Osteocyte (in vitro differentiated cells): ENCODE data around the gene TMED1. TPM values are rescaled to one million over a fixed set of nuclear protein-coding genes. Genes with fewer than 3 reads are reported as not detected.

Experiments used
- DNase-seq: peaks from one replicate; pipeline ENCODE4 v3.0.0; 2021; ENCODE audit warnings: mixed read lengths; ENCODE audit not compliant: unreplicated experiment; ENCODE audit errors: extremely low spot score
- H3K27ac Mint-ChIP-seq: one replicate; pipeline ENCODE4 v1.8.0; 2021; ENCODE audit warnings: mild to moderate bottlenecking, mixed read lengths; ENCODE audit not compliant: unreplicated experiment
- H3K27me3 Mint-ChIP-seq: one replicate; pipeline ENCODE4 v1.8.0; 2021; ENCODE audit warnings: mixed read lengths; ENCODE audit not compliant: unreplicated experiment
- H3K36me3 Mint-ChIP-seq: one replicate; pipeline ENCODE4 v1.8.0; 2021; ENCODE audit warnings: mixed read lengths; ENCODE audit not compliant: unreplicated experiment
- H3K4me1 Mint-ChIP-seq: one replicate; pipeline ENCODE4 v1.8.0; 2021; ENCODE audit warnings: mixed read lengths; ENCODE audit not compliant: unreplicated experiment
- H3K4me3 Mint-ChIP-seq: one replicate; pipeline ENCODE4 v1.8.0; 2021; ENCODE audit warnings: mild to moderate bottlenecking, moderate library complexity, mixed read lengths; ENCODE audit not compliant: unreplicated experiment
- H3K9me3 Mint-ChIP-seq: one replicate; pipeline ENCODE4 v1.8.0; 2021; ENCODE audit warnings: mixed read lengths; ENCODE audit not compliant: unreplicated experiment
- CTCF ChIP-seq: fragments of 200-600 bp; sonication (generic); IDR thresholded peaks from 2 replicates; pipeline ENCODE4 v1.5.0; 2021; ENCODE audit warnings: antibody characterized with exemption, mild to moderate bottlenecking, moderate library complexity
- total RNA-seq: library from RNA; stranded (reverse); gene quantifications from 2 replicates; pipeline ENCODE4 v1.2.1, GENCODE V29; 2021

The TMED1 gene
- total RNA-seq, 1 donor from 2014 or later, result 35.5 TPM

GRCh38 chr19:10805065-10805757, 30.8 kb downstream of the TMED1 start:
- peaks cover 42% of the 10 kb centered on the region for H3K36me3 Mint-ChIP-seq
- no peaks in the 10 kb centered on the region for H3K27me3 Mint-ChIP-seq
- TF ChIP-seq CTCF, result no peak
- no peak overlapping the region for H3K27ac Mint-ChIP-seq
- no peak for DNase-seq
- peaks cover 10% of the 10 kb centered on the region for H3K4me1 Mint-ChIP-seq
- H3K9me3 Mint-ChIP-seq, result no peaks in the 10 kb centered on the region
- H3K4me3 Mint-ChIP-seq, result no peak overlapping the region

GRCh38 chr19:10803252-10803651, 32.8 kb downstream of the TMED1 start:
- H3K27me3 Mint-ChIP-seq, result no peaks in the 10 kb centered on the region
- TF ChIP-seq CTCF, result no peak
- H3K27ac Mint-ChIP-seq, result peak overlapping the region; percentile 18
- H3K36me3 Mint-ChIP-seq, result peaks cover 28% of the 10 kb centered on the region
- no peaks in the 10 kb centered on the region for H3K9me3 Mint-ChIP-seq
- no peak overlapping the region for H3K4me3 Mint-ChIP-seq
- no peak for DNase-seq
- H3K4me1 Mint-ChIP-seq, result no peaks in the 10 kb centered on the region

- Mint-ChIP-seq H3K9me3 (no peaks in the 10 kb centered on the region), H3K4me3 (no peak overlapping the region), H3K27me3 (no peaks in the 10 kb centered on the region), H3K27ac (no peak overlapping the region), H3K36me3 (peaks cover 24% of the 10 kb centered on the region), H3K4me1 (no peaks in the 10 kb centered on the region)
- no peak for TF ChIP-seq CTCF
- DNase-seq, result no peak
Observed at GRCh38 chr19:10802479-10802878, 33.5 kb downstream of the TMED1 start.

GRCh38 chr19:10800488-10800887, 35.5 kb downstream of the TMED1 start:
- H3K4me3 Mint-ChIP-seq, result no peak overlapping the region
- H3K27ac Mint-ChIP-seq, result no peak overlapping the region
- no peak for DNase-seq
- peaks cover 22% of the 10 kb centered on the region for H3K36me3 Mint-ChIP-seq
- no peak for TF ChIP-seq CTCF
- H3K27me3 Mint-ChIP-seq, result no peaks in the 10 kb centered on the region
- no peaks in the 10 kb centered on the region for H3K9me3 Mint-ChIP-seq
- H3K4me1 Mint-ChIP-seq, result no peaks in the 10 kb centered on the region

- no peak for TF ChIP-seq CTCF
- Mint-ChIP-seq H3K4me3 (no peak overlapping the region), H3K27me3 (no peaks in the 10 kb centered on the region), H3K27ac (no peak overlapping the region), H3K4me1 (no peaks in the 10 kb centered on the region), H3K36me3 (peaks cover 9% of the 10 kb centered on the region), H3K9me3 (no peaks in the 10 kb centered on the region)
- DNase-seq, result no peak
Observed at GRCh38 chr19:10797541-10798256, 38.3 kb downstream of the TMED1 start.
